ENCODE data around the gene DMPK.

The DMPK gene

GRCh38 chr19:45789035-45789786 lies 6.9 kb upstream of the DMPK start:
- no peak for DNase-seq (ENCODE audit: extremely low spot score, insufficient read length, low read depth)
- no peak for FAIRE-seq

- FAIRE-seq (no peak), DNase-seq (ENCODE audit: extremely low spot score, insufficient read length, low read depth) (no peak)
These were observed 4.2 kb upstream of the DMPK start for GRCh38 chr19:45786533-45786894.

- no peak for DNase-seq (ENCODE audit: extremely low spot score, insufficient read length, low read depth)
- FAIRE-seq = no peak
These were observed 3.7 kb upstream of the DMPK start for GRCh38 chr19:45785781-45786532.

GRCh38 chr19:45785097-45785496 lies 2.8 kb upstream of the DMPK start:
- FAIRE-seq = no peak

GRCh38 chr19:45784096-45784495 lies 1.8 kb upstream of the DMPK start:
- DNase-seq (ENCODE audit: extremely low spot score, insufficient read length, low read depth) = no peak
- no peak for FAIRE-seq

More at GRCh38 chr19:45785097-45785496, 2.8 kb upstream of the DMPK start:
- DNase-seq (ENCODE audit: extremely low spot score, insufficient read length, low read depth) = no peak

- no peak for DNase-seq (ENCODE audit: extremely low spot score, insufficient read length, low read depth)
- no peak for FAIRE-seq
These were observed 813 bp upstream of the DMPK start for GRCh38 chr19:45782820-45783785.

- FAIRE-seq (no peak), DNase-seq (ENCODE audit: extremely low spot score, insufficient read length, low read depth) (no peak)
These were observed 802 bp downstream of the DMPK start for GRCh38 chr19:45781214-45782161.

GRCh38 chr19:45780448-45781213 lies 1.7 kb downstream of the DMPK start:
- DNase-seq (ENCODE audit: extremely low spot score, insufficient read length, low read depth) (no peak), FAIRE-seq (no peak)

- DNase-seq (ENCODE audit: extremely low spot score, insufficient read length, low read depth) = no peak
- FAIRE-seq = no peak
These were observed 2.2 kb downstream of the DMPK start for GRCh38 chr19:45780146-45780447.

- FAIRE-seq (peak; percentile 94), DNase-seq (ENCODE audit: extremely low spot score, insufficient read length, low read depth) (peak; percentile 88)
These were observed 2.8 kb downstream of the DMPK start for GRCh38 chr19:45779231-45780145.

- no peak for FAIRE-seq
- DNase-seq (ENCODE audit: extremely low spot score, insufficient read length, low read depth) = no peak
These were observed 4.2 kb downstream of the DMPK start for GRCh38 chr19:45778010-45778661.

GRCh38 chr19:45777395-45777961 lies 4.8 kb downstream of the DMPK start:
- FAIRE-seq (no peak), DNase-seq (ENCODE audit: extremely low spot score, insufficient read length, low read depth) (no peak)

- DNase-seq (ENCODE audit: extremely low spot score, insufficient read length, low read depth) (no peak), FAIRE-seq (no peak)
These were observed 7.5 kb downstream of the DMPK start for GRCh38 chr19:45774765-45775164.

- DNase-seq (ENCODE audit: extremely low spot score, insufficient read length, low read depth) (no peak), FAIRE-seq (no peak)
These were observed 8.9 kb downstream of the DMPK start for GRCh38 chr19:45773384-45773783.

GRCh38 chr19:45772912-45773311 lies 9.4 kb downstream of the DMPK start:
- DNase-seq (ENCODE audit: extremely low spot score, insufficient read length, low read depth) (no peak), FAIRE-seq (no peak)

GRCh38 chr19:45772130-45772840 lies 10.0 kb downstream of the DMPK start:
- no peak for FAIRE-seq
- DNase-seq (ENCODE audit: extremely low spot score, insufficient read length, low read depth) = no peak
